Stomach smooth muscle (tissue), 2 donors: Measurements from ENCODE around the gene HOTAIR.

Source experiments
- H3K27ac ChIP-seq: one replicate; pipeline ENCODE4 v1.7.0; 2013; ENCODE audit warnings: mild to moderate bottlenecking, low read length, inconsistent platforms
- H3K27me3 ChIP-seq, 2 donors: one replicate each; pipeline ENCODE4 v1.7.0; 2013; ENCODE audit warnings: low read length in 2 of 2; ENCODE audit not compliant: insufficient read depth in 2 of 2, control insufficient read depth in 1 of 2
- H3K36me3 ChIP-seq, 2 donors: one replicate each; pipeline ENCODE4 v1.7.0; 2013; ENCODE audit warnings: low read length in 2 of 2; ENCODE audit not compliant: control insufficient read depth in 2 of 2, insufficient read depth in 2 of 2
- H3K4me1 ChIP-seq: one replicate; pipeline ENCODE4 v1.7.0; 2013; ENCODE audit warnings: low read length; ENCODE audit not compliant: control insufficient read depth, insufficient read depth
- H3K4me3 ChIP-seq, 2 donors: one replicate each; pipeline ENCODE4 v1.7.0; 2013; ENCODE audit warnings: low read length in 2 of 2
- H3K9ac ChIP-seq, 2 donors: one replicate each; pipeline ENCODE4 v1.7.0; 2013; ENCODE audit warnings: low read length in 2 of 2, mild to moderate bottlenecking in 1 of 2
- H3K9me3 ChIP-seq, 2 donors: one replicate each; pipeline ENCODE4 v1.7.0; 2013; ENCODE audit warnings: low read length in 2 of 2; ENCODE audit not compliant: control insufficient read depth in 2 of 2
- donor health status: healthy.
- donor health status: Pancreatic carcinoma.

Gene HOTAIR

DNA sequence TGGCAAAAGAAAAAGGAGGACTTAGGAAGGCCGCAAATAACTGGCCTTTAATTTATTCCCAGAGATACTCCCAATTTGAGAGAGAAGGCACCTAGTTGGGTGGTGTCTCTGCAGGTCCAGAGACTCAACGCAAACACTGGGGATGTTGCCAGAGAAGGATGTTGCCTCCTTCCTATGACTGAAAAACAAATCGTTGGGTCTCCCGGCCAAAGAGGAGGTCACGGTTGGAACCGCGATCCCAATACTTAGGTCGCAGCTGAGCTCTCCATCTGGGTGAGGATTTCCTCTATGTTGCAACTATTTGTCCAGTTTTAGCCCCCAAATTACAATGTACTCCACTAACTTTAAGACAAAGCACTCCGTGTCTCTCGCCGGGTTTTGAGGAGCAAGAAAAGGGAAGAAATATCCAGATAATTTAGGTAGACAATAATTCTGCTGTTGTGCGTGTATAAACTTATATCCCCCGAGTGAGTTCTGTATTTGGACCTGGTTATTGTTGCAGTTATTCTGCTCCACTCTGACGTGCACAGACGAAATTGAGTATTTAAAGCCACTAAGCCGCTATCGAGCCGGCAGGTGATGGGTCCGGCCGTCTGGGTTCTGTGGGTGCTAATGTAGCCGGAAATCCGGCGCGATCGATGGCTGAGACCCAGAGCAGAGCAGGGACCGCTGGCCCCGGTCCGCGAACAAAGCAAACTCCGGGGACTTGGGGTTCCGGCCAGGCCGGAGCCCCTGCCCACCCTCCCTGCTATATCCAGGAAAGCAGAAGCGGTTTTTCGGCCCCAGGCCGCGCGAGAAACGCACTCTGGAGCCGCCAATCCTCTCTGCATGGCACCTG, 14.3 kb downstream of the HOTAIR start:
- Histone ChIP-seq H3K36me3 (no peaks in the 10 kb centered on the region), H3K9ac (no peak overlapping the region), H3K9me3 (peaks cover 0 to 2% of the 10 kb centered on the region in 2 donors), H3K27me3 (peaks cover 93 to 98% of the 10 kb centered on the region in 2 donors), H3K4me3 (no peak overlapping the region), H3K27ac (no peak overlapping the region), H3K4me1 (peaks cover 8% of the 10 kb centered on the region)

DNA sequence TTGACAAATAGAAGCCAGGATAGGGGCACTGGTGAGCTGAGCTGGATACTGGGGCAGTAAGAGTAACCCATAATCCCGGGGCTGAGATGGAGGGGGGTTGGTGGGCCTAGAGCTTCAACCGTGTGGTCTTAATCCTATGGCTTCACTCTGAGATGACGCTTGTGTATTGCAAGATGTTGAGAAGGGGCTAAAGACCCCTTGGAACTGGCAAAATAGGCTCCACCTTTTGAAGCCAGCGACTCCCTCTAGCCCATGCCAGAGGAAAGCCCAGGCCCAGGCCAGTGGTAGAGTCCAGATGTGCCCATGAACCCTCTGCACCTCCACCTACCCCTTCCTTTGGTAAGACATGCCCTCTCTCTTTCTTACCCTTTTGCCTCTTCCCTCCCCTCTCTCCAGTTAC, 15.4 kb downstream of the HOTAIR start:
- Histone ChIP-seq H3K9me3 (no peaks in the 10 kb centered on the region), H3K4me3 (no peak overlapping the region), H3K4me1 (peaks cover 8% of the 10 kb centered on the region), H3K27me3 (peaks cover 91 to 98% of the 10 kb centered on the region in 2 donors), H3K9ac (no peak overlapping the region), H3K36me3 (no peaks in the 10 kb centered on the region), H3K27ac (no peak overlapping the region)

DNA sequence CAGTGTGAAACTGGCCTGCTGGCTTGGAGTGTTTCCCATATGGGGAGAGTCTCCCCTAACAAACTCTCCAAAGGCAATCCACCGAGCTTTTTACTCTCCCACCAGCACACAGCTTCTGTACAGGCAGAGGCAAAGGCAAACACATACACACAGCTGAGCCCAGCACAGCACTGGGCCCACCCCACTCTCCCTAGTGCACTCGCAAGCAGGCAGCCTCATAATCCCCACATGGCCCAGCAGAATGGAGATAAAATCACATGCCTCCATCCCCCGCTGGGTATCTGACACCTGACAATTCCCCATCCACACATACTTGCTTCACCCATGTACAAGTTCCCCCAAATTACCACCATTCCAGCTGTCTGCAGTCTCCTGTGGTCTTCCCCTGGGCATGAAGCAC, 16.6 kb downstream of the HOTAIR start:
- no peaks in the 10 kb centered on the region for H3K36me3 ChIP-seq
- no peak overlapping the region for H3K27ac ChIP-seq
- no peak overlapping the region for H3K4me3 ChIP-seq
- no peak overlapping the region for H3K9ac ChIP-seq
- peaks cover 91 to 98% of the 10 kb centered on the region in 2 donors for H3K27me3 ChIP-seq
- H3K9me3 ChIP-seq, result no peaks in the 10 kb centered on the region
- H3K4me1 ChIP-seq, result peaks cover 8% of the 10 kb centered on the region

DNA sequence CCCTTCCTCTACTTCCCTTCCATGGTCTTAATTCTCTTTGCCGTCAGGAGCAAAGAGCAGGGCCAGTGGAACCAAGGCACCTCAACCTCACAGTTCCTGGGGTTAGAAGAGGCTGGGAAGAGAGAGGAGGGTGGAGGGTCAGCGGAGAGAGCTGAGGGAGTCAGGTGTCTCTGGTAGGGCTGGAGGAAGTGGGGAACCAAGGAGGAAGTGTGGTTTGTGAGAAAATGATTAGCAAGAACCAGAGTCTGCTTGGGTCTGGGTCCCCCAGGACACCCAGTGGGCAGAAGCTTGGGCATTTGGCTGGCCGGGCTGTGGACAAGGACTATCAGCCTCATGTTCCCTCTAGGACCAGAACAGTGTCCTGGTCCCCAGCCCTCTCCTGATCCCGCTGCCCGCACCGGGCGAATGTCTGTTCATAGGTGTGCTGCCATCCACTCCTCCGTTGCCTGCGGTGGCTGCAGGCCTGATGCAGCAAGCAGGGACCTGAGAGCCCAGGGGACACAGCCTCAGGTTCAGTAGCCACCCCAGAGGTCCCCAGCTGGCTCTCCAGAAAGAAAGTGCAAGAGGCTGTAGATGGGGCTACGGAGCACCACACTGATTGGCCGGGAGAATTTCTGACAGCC, 17.7 kb downstream of the HOTAIR start:
- Histone ChIP-seq H3K27me3 (peaks cover 93 to 98% of the 10 kb centered on the region in 2 donors), H3K4me1 (peaks cover 8% of the 10 kb centered on the region), H3K36me3 (no peaks in the 10 kb centered on the region), H3K4me3 (no peak overlapping the region), H3K9me3 (no peaks in the 10 kb centered on the region), H3K9ac (no peak overlapping the region), H3K27ac (no peak overlapping the region)

DNA sequence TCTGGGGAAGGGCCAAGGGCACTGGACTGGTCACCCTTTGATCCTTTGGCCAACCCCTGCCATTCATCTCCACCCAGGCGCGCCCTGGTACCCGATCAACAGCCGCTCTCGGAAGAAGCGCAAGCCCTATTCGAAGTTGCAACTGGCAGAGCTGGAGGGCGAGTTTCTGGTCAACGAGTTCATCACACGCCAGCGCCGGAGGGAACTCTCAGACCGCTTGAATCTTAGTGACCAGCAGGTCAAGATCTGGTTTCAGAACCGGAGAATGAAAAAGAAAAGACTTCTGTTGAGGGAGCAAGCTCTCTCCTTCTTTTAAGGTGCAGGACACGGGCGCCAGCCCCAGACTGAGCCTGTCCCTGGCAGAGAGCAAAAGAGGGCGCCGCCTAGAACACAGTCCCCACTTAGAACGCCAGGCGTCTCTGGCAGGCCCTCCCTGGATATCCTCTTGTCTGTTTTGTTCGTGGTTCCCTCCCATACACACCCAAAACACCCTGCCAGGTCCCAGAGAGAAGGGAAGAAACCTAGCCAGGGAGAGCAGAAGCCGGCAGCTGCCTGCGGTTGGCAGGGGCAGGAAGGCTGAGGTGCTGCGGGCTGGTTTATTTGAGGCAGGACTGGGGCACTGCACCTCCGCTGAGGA, 18.4 kb downstream of the HOTAIR start:
- Histone ChIP-seq H3K27ac (no peak overlapping the region), H3K4me1 (peaks cover 14% of the 10 kb centered on the region), H3K4me3 (no peak overlapping the region), H3K9ac (no peak overlapping the region), H3K9me3 (no peaks in the 10 kb centered on the region), H3K27me3 (peaks cover 93 to 98% of the 10 kb centered on the region in 2 donors), H3K36me3 (no peaks in the 10 kb centered on the region)

DNA sequence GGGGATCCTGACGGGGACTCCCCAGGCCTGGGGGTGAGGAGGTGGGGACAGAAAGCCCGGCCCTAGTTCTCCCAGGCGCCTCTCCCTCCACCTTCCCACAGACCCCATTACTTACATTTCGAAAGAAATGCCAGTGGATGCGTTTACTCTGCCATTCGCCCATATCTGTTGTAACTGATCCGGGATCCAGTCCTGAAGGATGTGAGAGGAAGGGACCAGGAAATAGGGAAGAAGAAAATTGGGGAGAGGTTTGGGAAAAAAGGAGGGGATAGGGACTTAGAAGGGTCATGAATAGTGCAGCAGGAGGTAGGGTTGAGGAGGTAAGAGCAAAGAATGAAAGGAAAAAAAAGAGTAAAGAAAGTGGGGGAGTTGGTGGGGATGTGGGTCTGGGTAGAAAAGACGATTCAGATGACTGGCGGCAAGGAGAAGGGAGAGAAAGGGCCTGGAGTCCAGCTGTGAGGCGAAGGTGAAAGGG, 18.9 kb downstream of the HOTAIR start:
- H3K4me3 ChIP-seq, result no peak overlapping the region
- H3K27me3 ChIP-seq, result peaks cover 93 to 98% of the 10 kb centered on the region in 2 donors

DNA sequence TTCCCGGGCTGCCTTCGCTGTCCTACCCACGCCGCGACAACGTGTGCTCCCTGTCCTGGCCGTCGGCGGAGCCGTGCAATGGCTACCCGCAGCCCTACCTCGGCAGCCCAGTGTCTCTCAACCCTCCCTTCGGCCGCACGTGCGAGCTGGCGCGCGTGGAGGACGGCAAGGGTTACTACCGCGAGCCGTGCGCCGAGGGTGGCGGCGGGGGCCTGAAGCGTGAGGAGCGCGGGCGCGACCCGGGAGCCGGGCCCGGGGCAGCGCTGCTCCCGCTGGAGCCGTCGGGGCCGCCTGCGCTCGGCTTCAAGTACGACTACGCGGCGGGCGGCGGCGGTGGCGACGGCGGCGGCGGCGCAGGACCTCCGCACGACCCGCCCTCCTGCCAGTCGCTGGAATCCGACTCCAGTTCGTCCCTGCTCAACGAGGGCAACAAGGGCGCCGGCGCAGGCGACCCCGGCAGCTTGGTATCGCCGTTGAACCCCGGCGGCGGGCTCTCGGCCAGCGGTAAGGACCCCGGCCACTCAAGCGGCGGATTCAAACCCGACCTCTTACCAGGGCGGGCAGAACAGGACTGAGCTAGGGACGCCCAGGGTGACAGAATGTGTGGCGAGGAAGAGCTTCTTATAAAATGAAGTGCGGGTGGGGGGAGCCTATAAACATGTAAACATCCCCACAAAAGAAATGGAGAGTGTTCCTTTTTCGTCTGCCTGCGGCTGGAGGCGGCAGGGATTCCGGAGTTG, 19.5 kb downstream of the HOTAIR start:
- no peaks in the 10 kb centered on the region for H3K9me3 ChIP-seq
- no peak overlapping the region for H3K9ac ChIP-seq
- peaks cover 13% of the 10 kb centered on the region for H3K4me1 ChIP-seq
- peaks cover 94 to 98% of the 10 kb centered on the region in 2 donors for H3K27me3 ChIP-seq
- no peak overlapping the region for H3K27ac ChIP-seq
- H3K36me3 ChIP-seq, result no peaks in the 10 kb centered on the region
- no peak overlapping the region for H3K4me3 ChIP-seq

More for the DNA sequence above, 18.9 kb downstream of the HOTAIR start:
- Histone ChIP-seq H3K9ac (no peak overlapping the region), H3K36me3 (no peaks in the 10 kb centered on the region), H3K4me1 (peaks cover 13% of the 10 kb centered on the region), H3K27ac (no peak overlapping the region), H3K9me3 (no peaks in the 10 kb centered on the region)

DNA sequence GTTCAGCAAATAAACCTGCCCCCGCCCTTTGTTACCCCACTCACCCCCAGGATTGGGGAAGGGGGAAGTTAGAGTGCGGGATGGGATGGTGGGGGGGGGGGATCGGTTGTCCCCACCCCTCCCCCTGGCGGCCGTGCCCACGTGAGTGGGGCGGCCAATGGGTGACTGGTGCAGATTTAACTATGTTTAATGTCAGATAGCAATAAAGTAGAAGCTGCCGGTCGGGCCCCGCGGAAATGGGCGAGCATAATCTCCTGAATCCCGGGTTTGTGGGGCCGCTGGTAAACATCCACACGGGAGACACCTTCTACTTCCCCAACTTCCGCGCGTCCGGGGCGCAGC, 20.1 kb downstream of the HOTAIR start, which contains the start of gene HOXC12:
HOXC12 (plus strand) TSS at position 210 of the 342 bp plus-strand sequence; CDS start at position 237, 27 bp downstream.
- no peaks in the 10 kb centered on the region for H3K36me3 ChIP-seq
- H3K4me3 ChIP-seq, result no peak within 1 kb of the TSS
- H3K27ac ChIP-seq, result no peak within 1 kb of the TSS
- H3K4me1 ChIP-seq, result peaks cover 13% of the 10 kb centered on the region
- H3K9ac ChIP-seq, result no peak within 1 kb of the TSS
- no peaks in the 10 kb centered on the region for H3K9me3 ChIP-seq
- peaks cover 94 to 98% of the 10 kb centered on the region in 2 donors for H3K27me3 ChIP-seq

DNA sequence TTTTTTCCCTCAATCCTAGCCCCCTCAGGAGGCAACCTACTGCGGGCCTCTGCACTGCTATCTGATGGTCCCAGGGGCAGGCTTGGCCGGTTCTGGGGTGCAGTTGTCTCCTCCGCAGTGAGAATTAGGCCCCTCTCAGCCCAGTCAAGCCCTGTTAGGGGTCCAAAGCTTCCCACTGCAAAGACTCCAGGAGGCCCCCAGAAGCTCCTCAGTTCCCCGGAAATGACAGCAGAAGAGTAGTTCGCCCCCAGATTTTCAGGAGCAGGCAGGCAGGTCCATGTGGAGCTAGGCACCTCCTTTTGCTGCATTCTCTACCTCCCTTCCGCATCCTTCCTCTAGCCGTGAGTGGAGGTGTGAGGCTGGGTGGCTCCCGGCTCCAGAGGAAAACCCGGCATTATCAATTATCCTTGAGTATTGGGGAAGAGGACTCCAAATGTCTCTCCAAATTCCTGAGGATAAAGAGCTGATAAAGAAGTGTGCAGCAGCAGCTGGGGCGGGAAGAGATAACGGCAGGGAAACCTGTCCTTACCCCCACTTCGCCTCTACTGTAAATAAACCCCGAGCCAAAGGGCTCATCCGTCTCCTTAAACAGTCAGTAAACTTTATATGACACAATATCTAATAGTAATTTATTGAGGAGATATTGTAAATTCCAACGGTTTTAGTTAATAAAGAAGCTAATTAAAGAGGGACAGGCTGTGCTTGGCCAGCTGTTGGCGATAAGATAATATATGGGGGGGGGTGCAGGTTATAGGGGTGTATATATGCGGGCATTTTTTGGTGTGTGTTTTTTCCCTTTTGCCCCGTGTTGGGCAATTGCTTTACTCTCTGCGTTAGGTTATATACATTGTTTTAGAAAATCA, 20.7 kb downstream of the HOTAIR start:
- H3K9me3 ChIP-seq, result no peaks in the 10 kb centered on the region
- peaks cover 94 to 98% of the 10 kb centered on the region in 2 donors for H3K27me3 ChIP-seq
- no peak overlapping the region for H3K27ac ChIP-seq
- H3K36me3 ChIP-seq, result no peaks in the 10 kb centered on the region
- H3K4me3 ChIP-seq, result no peak overlapping the region
- H3K4me1 ChIP-seq, result peaks cover 13% of the 10 kb centered on the region
- no peak overlapping the region for H3K9ac ChIP-seq
